ENCODE data around the gene UNC13A.

The UNC13A gene

GRCh38 chr19:17579661-17580244, 108.4 kb downstream of the UNC13A start:
- H3K4me2 ChIP-seq (ENCODE audit: insufficient read depth, low read length), result no peak overlapping the region
- H3K4me3 ChIP-seq (ENCODE audit: low read depth in 1 of 2, low read length in 2 of 2), result no peak overlapping the region
- H3K36me3 ChIP-seq (ENCODE audit: insufficient read depth, low read length), result peaks cover 77% of the 10 kb centered on the region
- no peaks in the 10 kb centered on the region for H3K79me2 ChIP-seq (ENCODE audit: insufficient read depth, low read length)
- TF ChIP-seq CTCF (IDR thresholded peaks at IDR 0.05; ENCODE audit: borderline replicate concordance, extremely low read depth, low read length, poor library complexity, severe bottlenecking) (no peak), EZH2 (IDR thresholded peaks at IDR 0.05; ENCODE audit: borderline replicate concordance, low read depth, low read length, severe bottlenecking) (no peak)
- no peak for DNase-seq
- no peaks in the 10 kb centered on the region for H3K27me3 ChIP-seq (ENCODE audit: insufficient read depth, low read length, poor library complexity)
- H3K9me3 ChIP-seq (ENCODE audit: insufficient read depth, low read length, severe bottlenecking), result no peaks in the 10 kb centered on the region
- peak; percentile 43; the same call in 2 of the 3 replicates for ATAC-seq (ENCODE audit: insufficient read depth, low read depth)
- H3K4me1 ChIP-seq (ENCODE audit: insufficient read depth, low read length), result no peaks in the 10 kb centered on the region
- no peak overlapping the region for H3K27ac ChIP-seq (ENCODE audit: low read length)
- H3K9ac ChIP-seq (ENCODE audit: low read depth, low read length), result no peak overlapping the region
- peaks cover 33% of the 10 kb centered on the region for H4K20me1 ChIP-seq (ENCODE audit: insufficient read depth, low read length)
- H2AFZ ChIP-seq (ENCODE audit: low read depth, low read length), result no peak overlapping the region

GRCh38 chr19:17577457-17578097, 110.6 kb downstream of the UNC13A start:
- Histone ChIP-seq H3K27ac (ENCODE audit: low read length) (no peak overlapping the region), H3K4me1 (ENCODE audit: insufficient read depth, low read length) (no peaks in the 10 kb centered on the region), H3K36me3 (ENCODE audit: insufficient read depth, low read length) (peaks cover 87% of the 10 kb centered on the region), H3K9ac (ENCODE audit: low read depth, low read length) (no peak overlapping the region), H3K4me2 (ENCODE audit: insufficient read depth, low read length) (no peak overlapping the region), H3K27me3 (ENCODE audit: insufficient read depth, low read length, poor library complexity) (no peaks in the 10 kb centered on the region), H2AFZ (ENCODE audit: low read depth, low read length) (no peak overlapping the region), H3K9me3 (ENCODE audit: insufficient read depth, low read length, severe bottlenecking) (no peaks in the 10 kb centered on the region), H3K79me2 (ENCODE audit: insufficient read depth, low read length) (no peaks in the 10 kb centered on the region), H4K20me1 (ENCODE audit: insufficient read depth, low read length) (peaks cover 38% of the 10 kb centered on the region), H3K4me3 (ENCODE audit: low read depth in 1 of 2, low read length in 2 of 2) (no peak overlapping the region)
- DNase-seq (no peak), ATAC-seq (ENCODE audit: insufficient read depth, low read depth) (no peak)
- TF ChIP-seq CTCF (IDR thresholded peaks at IDR 0.05; ENCODE audit: borderline replicate concordance, extremely low read depth, low read length, poor library complexity, severe bottlenecking) (no peak), EZH2 (IDR thresholded peaks at IDR 0.05; ENCODE audit: borderline replicate concordance, low read depth, low read length, severe bottlenecking) (no peak)

GRCh38 chr19:17576758-17577456, 111.2 kb downstream of the UNC13A start:
- no peaks in the 10 kb centered on the region for H3K9me3 ChIP-seq (ENCODE audit: insufficient read depth, low read length, severe bottlenecking)
- H3K4me2 ChIP-seq (ENCODE audit: insufficient read depth, low read length), result no peak overlapping the region
- TF ChIP-seq CTCF (IDR thresholded peaks at IDR 0.05; ENCODE audit: borderline replicate concordance, extremely low read depth, low read length, poor library complexity, severe bottlenecking) (no peak), EZH2 (IDR thresholded peaks at IDR 0.05; ENCODE audit: borderline replicate concordance, low read depth, low read length, severe bottlenecking) (no peak)
- no peak overlapping the region for H3K4me3 ChIP-seq (ENCODE audit: low read depth in 1 of 2, low read length in 2 of 2)
- no peaks in the 10 kb centered on the region for H3K27me3 ChIP-seq (ENCODE audit: insufficient read depth, low read length, poor library complexity)
- H3K4me1 ChIP-seq (ENCODE audit: insufficient read depth, low read length), result no peaks in the 10 kb centered on the region
- H2AFZ ChIP-seq (ENCODE audit: low read depth, low read length), result no peak overlapping the region
- peaks cover 38% of the 10 kb centered on the region for H4K20me1 ChIP-seq (ENCODE audit: insufficient read depth, low read length)
- peak; percentile 71 for ATAC-seq (ENCODE audit: insufficient read depth, low read depth)
- no peak overlapping the region for H3K9ac ChIP-seq (ENCODE audit: low read depth, low read length)
- H3K79me2 ChIP-seq (ENCODE audit: insufficient read depth, low read length), result no peaks in the 10 kb centered on the region
- peaks cover 87% of the 10 kb centered on the region for H3K36me3 ChIP-seq (ENCODE audit: insufficient read depth, low read length)
- H3K27ac ChIP-seq (ENCODE audit: low read length), result no peak overlapping the region
- peak; percentile 65 for DNase-seq
